Suprapubic skin (tissue), 4 donors: ENCODE data around the gene FRMPD3. TPM values are rescaled to one million over a fixed set of nuclear protein-coding genes. Genes with fewer than 3 reads are reported as not detected.

Source experiments
- DNase-seq, 2 donors: peaks; one replicate each; pipeline ENCODE4 v3.0.0-alpha.2; 2019; ENCODE audit warnings: low spot score in 2 of 2
- H3K27ac ChIP-seq: fragments of 200-600 bp; sonication (generic); one replicate; pipeline ENCODE4 v1.5.1; 2019
- H3K27me3 ChIP-seq: fragments of 200-600 bp; sonication (generic); one replicate; pipeline ENCODE4 v1.5.1; 2019
- H3K36me3 ChIP-seq: fragments of 200-600 bp; sonication (generic); one replicate; pipeline ENCODE4 v1.5.1; 2019
- H3K4me1 ChIP-seq: fragments of 200-600 bp; sonication (generic); one replicate; pipeline ENCODE4 v1.5.1; 2019
- H3K4me3 ChIP-seq: fragments of 200-600 bp; sonication (generic); one replicate; pipeline ENCODE4 v1.5.1; 2019; ENCODE audit warnings: mild to moderate bottlenecking
- H3K9me3 ChIP-seq: fragments of 200-600 bp; sonication (generic); one replicate; pipeline ENCODE4 v1.5.1; 2019
- EP300 ChIP-seq: sonication (generic); formaldehyde crosslinking; IDR thresholded peaks from one replicate; pipeline ENCODE4 v1.6.1; 2017; ENCODE audit warnings: antibody characterized with exemption
- POLR2A ChIP-seq, 2 donors: fragments of 450-650 bp; IDR thresholded peaks; one replicate each; pipeline ENCODE4 v1.6.1; 2017; ENCODE audit warnings: antibody characterized with exemption in 2 of 2, mild to moderate bottlenecking in 2 of 2, moderate library complexity in 2 of 2
- POLR2AphosphoS5 ChIP-seq, 3 donors: sonication (generic); formaldehyde crosslinking; IDR thresholded peaks; one replicate each; pipeline ENCODE4 v1.6.1; 2017; ENCODE audit warnings: antibody characterized with exemption in 3 of 3
- WGBS: methylation state at CpG from one replicate; pipeline ENCODE4 v1.1.5; 2018; 5-methylcytosine and 5-hydroxymethylcytosine counted together
- total RNA-seq, 4 donors: library from RNA; depleted of rRNA; stranded (reverse); fragments of >200 nt; gene quantifications; one replicate each; pipeline ENCODE4 v1.1.0, GENCODE V29; 2016
- TF ChIP-seq, protein P1 (sequence below), 2 donors: fragments of 200-600 bp in 1 of 2; fragments of 450-650 bp in 1 of 2; sonication (generic) in 1 of 2; IDR thresholded peaks; one replicate each; pipeline ENCODE4 v1.5.1; 2016 to 2019; ENCODE audit warnings: antibody characterized with exemption in 2 of 2, mild to moderate bottlenecking in 1 of 2, moderate library complexity in 1 of 2

FRMPD3 gene
- total RNA-seq, 4 donors from 2014 or later: not detected

DNA sequence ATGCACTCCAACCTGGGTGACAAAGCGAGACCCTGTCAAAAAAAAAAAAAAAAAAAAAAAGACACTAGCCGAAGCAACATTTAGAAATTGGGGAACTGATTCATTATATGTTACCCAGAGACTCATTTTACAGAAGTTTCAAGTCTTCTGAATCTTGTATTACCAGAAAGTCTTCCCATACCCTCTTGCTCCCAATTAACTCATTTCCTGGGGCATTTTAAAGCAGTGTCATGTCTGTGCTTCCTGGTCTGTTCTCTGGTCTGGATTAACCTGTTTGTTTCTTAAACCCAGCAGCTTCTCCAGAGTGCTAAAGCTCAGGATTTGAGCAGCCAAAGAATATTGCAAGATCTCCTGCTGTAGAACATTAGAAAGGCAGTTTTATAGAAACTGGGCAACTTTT is 43.7 kb downstream of the FRMPD3 start:
- TF ChIP-seq, protein P1, sequence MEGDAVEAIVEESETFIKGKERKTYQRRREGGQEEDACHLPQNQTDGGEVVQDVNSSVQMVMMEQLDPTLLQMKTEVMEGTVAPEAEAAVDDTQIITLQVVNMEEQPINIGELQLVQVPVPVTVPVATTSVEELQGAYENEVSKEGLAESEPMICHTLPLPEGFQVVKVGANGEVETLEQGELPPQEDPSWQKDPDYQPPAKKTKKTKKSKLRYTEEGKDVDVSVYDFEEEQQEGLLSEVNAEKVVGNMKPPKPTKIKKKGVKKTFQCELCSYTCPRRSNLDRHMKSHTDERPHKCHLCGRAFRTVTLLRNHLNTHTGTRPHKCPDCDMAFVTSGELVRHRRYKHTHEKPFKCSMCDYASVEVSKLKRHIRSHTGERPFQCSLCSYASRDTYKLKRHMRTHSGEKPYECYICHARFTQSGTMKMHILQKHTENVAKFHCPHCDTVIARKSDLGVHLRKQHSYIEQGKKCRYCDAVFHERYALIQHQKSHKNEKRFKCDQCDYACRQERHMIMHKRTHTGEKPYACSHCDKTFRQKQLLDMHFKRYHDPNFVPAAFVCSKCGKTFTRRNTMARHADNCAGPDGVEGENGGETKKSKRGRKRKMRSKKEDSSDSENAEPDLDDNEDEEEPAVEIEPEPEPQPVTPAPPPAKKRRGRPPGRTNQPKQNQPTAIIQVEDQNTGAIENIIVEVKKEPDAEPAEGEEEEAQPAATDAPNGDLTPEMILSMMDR (IDR thresholded peaks at IDR 0.05): no peak
- TF ChIP-seq EP300 (no peak), POLR2AphosphoS5 (IDR thresholded peaks at IDR 0.05) (no peak), POLR2A (IDR thresholded peaks at IDR 0.05) (no peak)
- WGBS: 69% methylated on average over 2 of the region's 2 CpGs
- DNase-seq: no peak

DNA sequence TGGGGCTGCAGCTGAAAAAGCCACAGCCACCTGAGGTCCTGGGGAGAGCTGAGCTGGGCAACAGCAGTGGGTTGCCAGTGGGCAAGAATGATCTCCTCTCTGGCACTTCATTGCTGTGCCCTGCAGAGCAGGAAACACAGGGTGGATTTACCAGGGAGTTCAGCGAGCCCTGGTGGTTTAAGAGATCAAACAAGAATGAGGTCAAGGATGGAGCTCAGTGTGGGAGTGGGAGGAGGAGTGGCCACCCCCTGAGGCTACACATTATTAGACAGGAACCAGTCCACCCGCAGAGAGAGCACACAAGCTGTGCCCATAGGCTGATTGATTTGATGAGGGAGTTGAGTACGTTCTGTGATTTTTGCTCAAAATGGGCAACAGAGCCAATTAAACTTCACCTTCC is 47.3 kb downstream of the FRMPD3 start:
- Histone ChIP-seq H3K36me3 (no peaks in the 10 kb centered on the region), H3K27me3 (no peaks in the 10 kb centered on the region), H3K9me3 (no peaks in the 10 kb centered on the region), H3K4me3 (no peak overlapping the region), H3K4me1 (no peaks in the 10 kb centered on the region), H3K27ac (no peak overlapping the region)
- DNase-seq: no peak
- WGBS: 77% methylated on average over 3 of the region's 3 CpGs
- TF ChIP-seq POLR2A (IDR thresholded peaks at IDR 0.05): no peak
- no peak for TF ChIP-seq EP300
- TF ChIP-seq, protein P1 (IDR thresholded peaks at IDR 0.05): no peak
- TF ChIP-seq POLR2AphosphoS5 (IDR thresholded peaks at IDR 0.05): no peak

More for the DNA sequence above, 43.7 kb downstream of the FRMPD3 start:
- no peaks in the 10 kb centered on the region for H3K9me3 ChIP-seq
- H3K27ac ChIP-seq: no peak overlapping the region
- no peaks in the 10 kb centered on the region for H3K4me1 ChIP-seq
- H3K4me3 ChIP-seq: no peak overlapping the region
- H3K27me3 ChIP-seq: no peaks in the 10 kb centered on the region
- no peaks in the 10 kb centered on the region for H3K36me3 ChIP-seq

Other genes starting within 250 kb of the FRMPD3 start
- 1 to 10 TPM; 1.3 to 8.8 (median 1.4) TPM for gene NUP62CL, start 243.2 kb upstream of the FRMPD3 start, total RNA-seq
- gene DNAAF6, start 243.0 kb upstream of the FRMPD3 start, total RNA-seq: not detected
- gene PRPS1, start 178.9 kb downstream of the FRMPD3 start, total RNA-seq: 10 to 100 TPM in 3 of 4 donors, 1 to 10 TPM in 1; 8.2 to 17.5 (median 14.5) TPM